DND-41 (cell line): ENCODE measurements around the gene PRUNE1.

Source experiments
- ATAC-seq: fragments of 200-7000 bp; cut with Tn5 transposase; 3 replicates; pipeline ENCODE4 v1.9.1; 2021; ENCODE audit warnings: low read depth; ENCODE audit not compliant: insufficient read depth
- DNase-seq: peaks from one replicate; pipeline ENCODE4 v3.0.0-alpha.2; 2020
- H2AFZ ChIP-seq: 2 replicates; pipeline ENCODE4 v1.6.0; 2012; ENCODE audit warnings: low read depth, low read length
- H3K27ac ChIP-seq: 2 replicates; pipeline ENCODE4 v1.5.1; 2012; ENCODE audit warnings: low read length, inconsistent platforms
- H3K27me3 ChIP-seq: fragments of 200-600 bp; sonication (generic); 2 replicates; pipeline ENCODE4 v1.6.0; 2012; ENCODE audit warnings: low read length, mild to moderate bottlenecking, inconsistent platforms; ENCODE audit not compliant: insufficient read depth, poor library complexity
- H3K36me3 ChIP-seq: 2 replicates; pipeline ENCODE4 v1.5.1; 2012; ENCODE audit warnings: low read length, inconsistent platforms; ENCODE audit not compliant: insufficient read depth
- H3K4me1 ChIP-seq: 2 replicates; pipeline ENCODE4 v1.5.1; 2012; ENCODE audit warnings: mild to moderate bottlenecking, low read length; ENCODE audit not compliant: insufficient read depth
- H3K4me2 ChIP-seq: 2 replicates; pipeline ENCODE4 v1.6.0; 2012; ENCODE audit warnings: mild to moderate bottlenecking, moderate library complexity, low read length, inconsistent platforms; ENCODE audit not compliant: insufficient read depth
- H3K4me3 ChIP-seq, 2 experiments: fragments of 200-600 bp in 1 of 2; shearing (Covaris generic) in 1 of 2; 2 replicates each; pipeline ENCODE4 v1.5.1; 2012 to 2016; ENCODE audit warnings: inconsistent platforms in 2 of 2, low read length in 2 of 2, mild to moderate bottlenecking in 2 of 2, low read depth in 1 of 2, moderate library complexity in 1 of 2
- H3K79me2 ChIP-seq: 2 replicates; pipeline ENCODE4 v1.6.0; 2012; ENCODE audit warnings: low read length, inconsistent platforms; ENCODE audit not compliant: insufficient read depth
- H3K9ac ChIP-seq: 2 replicates; pipeline ENCODE4 v1.6.0; 2012; ENCODE audit warnings: low read depth, mild to moderate bottlenecking, inconsistent platforms, low read length, moderate library complexity
- H3K9me3 ChIP-seq: 2 replicates; pipeline ENCODE4 v1.5.1; 2012; ENCODE audit warnings: low read length, moderate library complexity, mild to moderate bottlenecking, inconsistent platforms; ENCODE audit not compliant: insufficient read depth, severe bottlenecking
- H4K20me1 ChIP-seq: 2 replicates; pipeline ENCODE4 v1.6.0; 2012; ENCODE audit warnings: low read length; ENCODE audit not compliant: insufficient read depth
- EZH2 ChIP-seq: IDR thresholded peaks from 3 replicates; pipeline ENCODE4 v1.6.1; 2012; ENCODE audit warnings: borderline replicate concordance, low read depth, mild to moderate bottlenecking, moderate library complexity, low read length, inconsistent platforms; ENCODE audit not compliant: severe bottlenecking
- TF ChIP-seq, protein P1 (sequence below): IDR thresholded peaks from 2 replicates; pipeline ENCODE4 v1.5.1; 2012; ENCODE audit warnings: borderline replicate concordance, low read length, moderate library complexity, mild to moderate bottlenecking; ENCODE audit not compliant: poor library complexity, severe bottlenecking; ENCODE audit errors: extremely low read depth

PRUNE1 gene

DNA sequence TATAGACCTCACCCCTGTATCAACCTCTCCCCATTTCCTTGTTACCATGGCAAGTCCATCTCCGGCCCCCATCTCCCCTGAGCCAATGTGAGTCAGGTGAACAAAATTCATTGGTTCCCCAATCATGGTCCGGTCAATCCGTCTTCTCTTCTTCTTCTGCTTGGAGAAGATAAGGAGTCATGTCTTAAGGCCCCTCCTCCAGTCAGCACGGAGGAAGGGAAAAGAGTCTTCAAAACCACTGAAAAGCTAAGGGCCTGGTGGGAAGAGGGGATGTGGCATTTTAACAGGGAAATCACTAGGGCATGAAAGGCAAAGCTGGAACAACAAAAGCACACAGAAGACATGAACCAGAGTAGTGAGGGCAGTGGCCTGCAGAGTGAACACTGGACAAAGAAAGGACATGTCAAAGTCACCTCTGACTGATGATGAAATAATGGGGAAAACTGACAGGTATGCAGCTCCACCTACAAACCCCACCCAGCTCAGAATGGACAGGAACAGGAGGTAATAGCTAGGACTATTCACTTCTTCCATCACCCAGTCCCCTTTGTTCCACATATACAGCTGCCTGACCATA lies 46.8 kb downstream of the PRUNE1 start:
- no peak for TF ChIP-seq EZH2
- TF ChIP-seq, protein P1, sequence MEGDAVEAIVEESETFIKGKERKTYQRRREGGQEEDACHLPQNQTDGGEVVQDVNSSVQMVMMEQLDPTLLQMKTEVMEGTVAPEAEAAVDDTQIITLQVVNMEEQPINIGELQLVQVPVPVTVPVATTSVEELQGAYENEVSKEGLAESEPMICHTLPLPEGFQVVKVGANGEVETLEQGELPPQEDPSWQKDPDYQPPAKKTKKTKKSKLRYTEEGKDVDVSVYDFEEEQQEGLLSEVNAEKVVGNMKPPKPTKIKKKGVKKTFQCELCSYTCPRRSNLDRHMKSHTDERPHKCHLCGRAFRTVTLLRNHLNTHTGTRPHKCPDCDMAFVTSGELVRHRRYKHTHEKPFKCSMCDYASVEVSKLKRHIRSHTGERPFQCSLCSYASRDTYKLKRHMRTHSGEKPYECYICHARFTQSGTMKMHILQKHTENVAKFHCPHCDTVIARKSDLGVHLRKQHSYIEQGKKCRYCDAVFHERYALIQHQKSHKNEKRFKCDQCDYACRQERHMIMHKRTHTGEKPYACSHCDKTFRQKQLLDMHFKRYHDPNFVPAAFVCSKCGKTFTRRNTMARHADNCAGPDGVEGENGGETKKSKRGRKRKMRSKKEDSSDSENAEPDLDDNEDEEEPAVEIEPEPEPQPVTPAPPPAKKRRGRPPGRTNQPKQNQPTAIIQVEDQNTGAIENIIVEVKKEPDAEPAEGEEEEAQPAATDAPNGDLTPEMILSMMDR: no peak
- Histone ChIP-seq H3K4me2 (no peak overlapping the region), H3K36me3 (peaks cover 64% of the 10 kb centered on the region), H3K9me3 (no peaks in the 10 kb centered on the region), H3K79me2 (peaks cover 46% of the 10 kb centered on the region), H3K4me1 (peaks cover 35% of the 10 kb centered on the region), H3K27me3 (no peaks in the 10 kb centered on the region), H3K27ac (no peak overlapping the region), H4K20me1 (peaks cover 25% of the 10 kb centered on the region), H3K9ac (no peak overlapping the region), H3K4me3 (no peak overlapping the region), H2AFZ (no peak overlapping the region)
- DNase-seq: no peak
- ATAC-seq: no peak

DNA sequence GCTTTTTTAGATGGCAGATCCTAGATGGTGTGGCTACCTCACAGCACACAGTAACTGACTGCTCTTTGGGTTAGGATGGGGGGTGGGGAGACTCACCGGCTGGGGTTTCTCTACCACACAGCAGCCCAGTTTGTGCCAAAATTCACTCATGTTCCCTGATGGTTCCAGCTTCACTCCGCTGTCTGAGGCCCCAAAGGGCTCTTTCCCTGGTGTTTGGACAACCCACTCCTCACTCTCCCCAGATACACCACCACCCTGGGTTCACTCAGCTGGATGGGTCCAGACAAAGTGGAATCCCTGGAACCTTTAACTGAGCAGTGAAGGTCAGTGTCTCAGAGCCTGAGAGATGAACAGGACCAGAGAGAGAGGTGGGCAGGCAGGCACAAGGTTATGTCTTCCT lies 47.3 kb downstream of the PRUNE1 start:
- H3K27me3 ChIP-seq: no peaks in the 10 kb centered on the region
- no peak overlapping the region for H2AFZ ChIP-seq
- no peak for DNase-seq
- H3K4me2 ChIP-seq: no peak overlapping the region; the same call in 1 of the 2 replicates
- no peaks in the 10 kb centered on the region for H3K9me3 ChIP-seq
- H3K36me3 ChIP-seq: peaks cover 64% of the 10 kb centered on the region
- peaks cover 51% of the 10 kb centered on the region for H3K79me2 ChIP-seq
- peaks cover 25% of the 10 kb centered on the region for H4K20me1 ChIP-seq
- H3K4me3 ChIP-seq: no peak overlapping the region
- peaks cover 35% of the 10 kb centered on the region for H3K4me1 ChIP-seq
- ATAC-seq: no peak
- H3K27ac ChIP-seq: no peak overlapping the region
- TF ChIP-seq EZH2: no peak
- TF ChIP-seq, protein P1: no peak
- no peak overlapping the region for H3K9ac ChIP-seq

DNA sequence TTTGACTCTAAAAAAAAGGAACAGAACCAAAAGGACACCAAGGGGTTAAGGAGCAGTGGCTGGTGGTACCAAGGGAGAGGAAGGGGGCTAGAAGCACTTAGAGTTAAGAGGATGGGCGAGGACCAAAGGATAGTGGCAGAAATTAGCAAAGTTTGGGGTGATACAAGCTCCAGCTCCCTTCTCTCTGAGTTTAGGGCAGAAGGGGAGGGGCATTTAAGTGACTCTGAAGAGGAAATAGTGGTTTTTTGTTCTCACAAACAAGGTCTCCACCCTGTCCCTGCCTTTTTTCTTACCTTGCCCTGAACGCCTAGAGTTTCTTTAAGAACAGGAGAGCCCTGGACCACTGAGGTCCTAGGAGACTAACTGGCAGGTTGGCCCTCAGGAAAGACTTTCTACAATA lies 47.9 kb downstream of the PRUNE1 start:
- no peak overlapping the region for H3K4me3 ChIP-seq
- no peaks in the 10 kb centered on the region for H3K27me3 ChIP-seq
- peak overlapping the region; percentile 61 for H3K27ac ChIP-seq
- H3K79me2 ChIP-seq: peaks cover 56% of the 10 kb centered on the region
- peak overlapping the region; percentile 79; the same call in 1 of the 2 replicates for H3K4me2 ChIP-seq
- no peak overlapping the region for H2AFZ ChIP-seq
- peaks cover 64% of the 10 kb centered on the region for H3K36me3 ChIP-seq
- TF ChIP-seq, protein P1: no peak
- no peak for TF ChIP-seq EZH2
- ATAC-seq (no peak), DNase-seq (no peak)
- peak overlapping the region; percentile 6; the same call in 1 of the 2 replicates for H3K9ac ChIP-seq
- no peaks in the 10 kb centered on the region for H3K9me3 ChIP-seq
- peaks cover 39% of the 10 kb centered on the region for H3K4me1 ChIP-seq
- peaks cover 25% of the 10 kb centered on the region for H4K20me1 ChIP-seq
